NOMO-1 treated with DMSO at 0.1 percent for 48 hours (cell line): ENCODE data around the gene NAGA.

ENCODE experiments used
- DNase-seq: peaks from one replicate; lab custom pipeline; 2025; ENCODE audit not compliant: unreplicated experiment; lab: John Stamatoyannopoulos, UW

NAGA gene

DNA sequence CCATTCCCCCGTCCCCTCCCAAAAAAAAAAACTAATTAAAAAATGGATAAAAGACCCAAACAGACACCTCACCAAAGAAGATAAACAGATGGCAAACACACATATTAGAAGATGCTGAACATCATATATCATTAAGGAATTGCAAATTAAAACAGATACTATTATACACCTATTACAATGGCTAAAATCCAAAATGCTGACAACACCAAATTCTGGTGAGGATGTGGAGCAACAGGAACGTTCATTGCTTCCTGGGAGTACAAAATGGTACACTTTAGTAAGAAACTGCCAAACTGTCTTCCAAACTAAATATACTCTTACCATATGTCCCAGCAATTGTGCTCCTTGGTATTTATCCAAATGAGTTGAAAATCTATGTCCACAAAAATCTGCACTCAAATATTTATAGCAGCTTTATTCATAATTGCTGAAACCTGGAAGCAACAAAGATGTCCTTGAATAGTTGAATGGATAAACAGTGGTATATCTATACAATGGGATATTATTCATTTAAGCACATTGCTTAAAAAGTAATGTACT is 19.9 kb downstream of the NAGA start:
- no peak for DNase-seq

DNA sequence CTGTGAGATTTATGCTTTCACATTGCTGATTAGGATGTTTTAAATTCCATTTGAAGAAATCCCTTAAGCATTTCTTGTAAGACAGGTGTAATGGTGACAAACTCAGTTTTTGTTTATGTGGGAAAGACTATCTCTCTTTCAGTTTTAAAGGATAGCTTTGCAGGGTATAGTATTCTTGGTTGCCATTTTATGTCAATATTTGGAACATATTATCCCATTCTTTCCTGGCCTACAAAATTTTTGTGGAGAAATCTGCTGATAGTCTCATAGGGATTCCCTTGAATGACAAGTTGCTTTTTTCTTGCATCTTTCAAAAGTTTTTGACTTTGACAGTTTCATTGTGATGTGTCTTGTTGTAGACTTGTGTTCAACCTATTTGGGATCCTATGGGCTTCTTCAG is 28.8 kb downstream of the NAGA start:
- no peak for DNase-seq

DNA sequence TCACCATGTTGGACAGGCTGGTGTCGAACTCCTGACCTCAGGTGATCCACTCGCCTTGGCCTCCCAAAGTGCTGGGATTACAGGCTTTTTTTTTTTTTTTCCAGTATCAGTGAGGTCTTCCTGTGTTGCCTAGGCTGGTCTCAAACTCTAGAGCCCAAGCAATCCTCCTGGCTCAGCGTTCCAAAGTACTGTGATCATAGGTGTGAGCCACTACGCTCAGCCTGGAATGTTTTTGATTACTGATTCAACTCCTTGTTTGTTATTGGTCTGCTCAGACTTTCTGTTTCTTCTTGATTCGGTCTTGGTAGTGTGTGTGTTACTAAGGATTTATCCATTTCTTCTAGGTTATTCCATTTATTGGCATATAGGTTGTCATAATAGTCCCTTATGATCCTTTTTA is 31.3 kb downstream of the NAGA start:
- no peak for DNase-seq

DNA sequence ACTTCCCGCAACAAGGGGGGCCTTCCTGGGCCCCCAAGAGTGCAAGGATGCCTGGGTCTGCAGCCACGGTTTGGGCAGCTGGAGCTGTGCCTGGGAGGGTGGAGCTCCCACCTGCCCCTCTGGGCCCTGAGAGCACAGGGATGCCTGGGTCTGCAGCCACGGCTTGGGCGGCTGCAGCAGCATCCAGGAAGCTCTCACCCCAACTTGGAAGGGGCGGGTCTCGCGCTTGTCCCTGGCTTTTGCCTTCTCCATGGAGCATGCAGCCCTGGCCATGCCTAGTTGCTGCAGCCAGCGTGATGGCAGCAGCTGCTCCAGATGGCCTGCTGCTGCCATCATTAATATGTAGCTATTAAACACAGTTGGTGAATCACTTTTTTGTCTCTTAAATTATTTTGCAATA is 35.4 kb downstream of the NAGA start:
- no peak for DNase-seq

DNA sequence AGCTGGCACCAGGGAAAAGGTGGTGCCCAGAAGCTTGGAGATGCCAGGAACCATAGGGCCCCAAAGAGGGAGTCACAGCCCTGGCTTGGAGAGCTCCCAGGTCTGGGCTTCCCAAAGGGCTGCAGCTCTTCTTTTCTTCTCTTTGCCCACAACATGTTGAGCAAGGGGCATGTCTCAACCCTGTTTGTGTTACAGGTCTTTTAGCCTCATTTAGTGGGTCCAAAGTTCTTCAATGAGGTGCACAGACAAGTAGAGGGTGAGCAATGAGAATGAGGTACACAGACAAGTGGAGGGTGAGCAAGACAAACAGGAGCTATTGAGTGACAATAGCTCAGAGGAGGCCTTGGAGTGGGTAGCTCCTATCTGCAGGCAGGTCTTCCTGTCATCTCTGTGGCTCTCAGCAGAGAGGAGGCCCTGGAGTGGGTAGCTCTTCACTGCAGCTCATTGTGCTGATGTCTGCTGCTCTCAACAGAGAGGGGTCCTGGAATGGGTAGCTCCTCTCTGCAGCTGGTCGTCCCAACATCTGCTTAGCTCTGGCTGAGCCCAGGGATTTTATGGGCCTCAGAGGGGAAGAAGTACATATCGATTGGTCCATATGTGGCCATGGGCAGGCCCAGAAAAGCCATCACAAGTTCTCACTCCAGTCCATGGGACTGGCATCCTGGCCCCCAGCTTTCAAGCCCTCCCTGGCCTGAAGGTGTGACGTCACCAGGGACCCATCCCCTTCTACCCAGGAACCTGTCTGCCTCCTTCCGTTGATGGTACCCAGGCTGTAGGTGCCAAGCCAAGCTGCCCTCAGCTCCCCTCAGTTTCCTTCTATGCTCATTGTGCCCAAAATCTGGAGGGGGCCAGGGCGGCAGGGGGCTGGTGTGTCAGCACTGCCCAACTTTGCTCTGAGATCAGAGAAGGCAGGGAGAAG is 37.1 kb downstream of the NAGA start:
- no peak for DNase-seq

DNA sequence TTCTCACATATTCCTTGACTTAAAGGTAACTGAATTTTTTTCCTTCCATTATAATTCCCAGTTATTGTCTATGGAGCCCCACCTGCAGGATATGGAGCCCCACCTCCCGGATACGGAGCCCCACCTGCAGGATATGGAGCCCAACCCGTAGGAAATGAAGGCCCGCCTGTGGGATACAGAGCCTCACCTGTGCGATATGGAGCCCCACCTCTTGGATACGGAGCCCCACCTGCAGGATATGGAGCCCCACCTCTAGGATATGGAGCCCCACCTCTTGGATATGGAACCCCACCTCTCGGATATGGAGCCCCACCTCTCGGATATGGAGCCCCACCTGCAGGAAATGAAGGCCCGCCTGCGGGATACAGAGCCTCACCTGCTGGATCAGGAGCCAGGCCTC is 43.9 kb downstream of the NAGA start:
- no peak for DNase-seq

DNA sequence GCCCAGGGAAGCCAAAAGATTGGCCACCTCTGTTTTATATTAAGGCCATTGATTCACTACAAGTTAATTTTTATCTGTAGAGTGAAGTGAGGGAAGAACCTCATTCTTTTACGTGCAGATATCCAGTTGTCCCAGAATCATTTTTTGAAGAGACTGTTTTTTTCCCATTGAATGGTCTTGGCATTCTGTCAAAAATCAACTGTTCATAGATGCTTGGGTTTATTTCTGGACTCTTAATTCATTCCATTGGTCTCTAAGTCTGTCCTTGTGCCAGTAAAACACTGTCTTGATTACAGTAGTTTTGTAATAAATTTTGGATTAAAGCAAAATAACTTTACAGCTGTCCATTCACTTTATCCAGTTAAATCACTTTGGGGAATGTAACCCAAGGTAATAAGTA is 45.2 kb downstream of the NAGA start:
- DNase-seq = no peak

DNA sequence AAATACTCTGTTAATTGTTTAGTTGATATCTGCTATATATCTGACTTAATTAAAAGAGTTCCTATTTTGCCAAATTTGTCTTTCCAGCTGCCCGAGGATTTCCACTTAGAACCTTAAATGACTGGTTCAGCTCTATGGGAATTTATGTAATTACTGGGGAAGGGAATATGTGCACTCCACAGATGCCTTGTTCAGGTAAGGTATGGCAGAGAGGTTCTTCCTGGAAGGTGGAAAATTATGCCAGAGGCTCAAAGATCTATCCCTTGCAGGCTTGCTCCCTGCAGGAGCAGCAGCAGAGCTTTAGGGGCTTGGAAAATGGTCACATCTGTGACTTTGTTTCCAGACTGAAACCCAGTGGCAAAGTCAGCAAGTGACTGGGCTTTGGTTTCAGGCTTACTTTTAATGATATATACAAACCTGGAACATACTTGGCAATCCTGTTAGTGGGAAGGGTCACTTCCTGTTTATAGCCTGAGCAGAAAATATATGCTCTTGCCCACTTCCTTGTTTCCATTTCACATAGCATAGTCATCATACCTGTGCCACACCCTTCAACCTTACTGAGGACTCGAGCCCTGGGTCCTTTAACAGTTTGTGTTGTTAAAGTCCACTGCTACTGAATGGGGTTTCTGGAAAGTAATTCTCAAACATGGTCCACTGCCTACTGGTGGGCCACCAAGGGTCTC is 48.3 kb downstream of the NAGA start:
- DNase-seq = peak; percentile 83

DNA sequence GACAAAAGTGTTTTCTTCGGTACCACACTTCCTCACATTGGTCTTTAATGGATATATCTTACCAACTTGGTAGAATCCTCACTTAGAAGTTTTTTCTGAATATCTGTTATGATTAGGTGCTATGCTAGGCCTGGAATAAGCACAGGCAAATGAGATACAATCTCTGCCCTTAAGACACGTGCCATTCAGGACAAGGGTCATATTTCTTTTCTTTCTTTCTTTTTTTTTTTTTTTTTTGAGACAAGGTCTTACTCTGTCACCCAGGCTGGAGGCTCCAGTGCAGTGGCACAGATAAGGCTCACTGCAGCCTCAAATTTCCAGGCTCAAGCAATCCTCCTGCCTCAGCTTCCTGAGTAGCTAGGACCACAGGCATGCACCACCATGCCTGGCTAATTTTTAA is 49.0 kb downstream of the NAGA start:
- no peak for DNase-seq

DNA sequence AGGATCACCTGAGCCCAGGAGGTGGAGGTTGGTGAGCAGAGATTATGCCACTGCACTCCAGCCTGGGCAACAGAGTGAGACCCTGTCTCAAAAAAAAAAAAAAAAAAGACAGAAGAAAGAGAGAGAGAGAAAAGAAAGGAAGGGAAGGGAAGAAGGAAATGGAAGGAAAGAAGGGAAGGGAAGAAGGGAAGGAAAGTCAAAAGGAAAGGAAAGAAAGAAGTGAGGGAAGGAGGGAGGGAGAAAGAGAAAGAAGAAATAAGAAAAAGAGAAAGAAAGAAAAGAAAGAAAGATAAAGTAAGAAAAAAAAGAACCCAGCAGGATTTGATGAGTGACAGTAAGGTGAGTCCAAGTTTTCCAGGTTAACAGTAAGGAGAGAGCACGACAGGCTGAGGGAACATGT is 52.4 kb downstream of the NAGA start:
- no peak for DNase-seq

DNA sequence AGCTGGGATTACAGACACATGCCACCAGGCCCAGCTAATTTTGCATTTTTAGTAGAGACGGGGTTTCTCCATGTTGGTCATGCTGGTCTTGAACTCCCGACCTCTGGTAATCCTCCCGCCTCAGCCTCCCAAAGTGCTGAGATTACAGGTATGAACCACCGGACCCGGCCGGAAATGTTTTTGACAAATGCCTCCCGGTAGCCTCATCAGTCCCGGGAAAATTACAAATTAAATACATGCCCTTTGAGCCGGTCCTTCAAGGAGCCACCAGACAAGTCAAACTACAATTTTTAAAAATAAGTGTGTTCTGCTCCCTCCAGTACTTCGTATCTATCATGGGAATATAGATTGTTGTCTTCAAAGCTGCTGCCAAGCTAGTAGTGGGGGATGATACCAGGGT is 54.5 kb downstream of the NAGA start:
- DNase-seq = no peak

DNA sequence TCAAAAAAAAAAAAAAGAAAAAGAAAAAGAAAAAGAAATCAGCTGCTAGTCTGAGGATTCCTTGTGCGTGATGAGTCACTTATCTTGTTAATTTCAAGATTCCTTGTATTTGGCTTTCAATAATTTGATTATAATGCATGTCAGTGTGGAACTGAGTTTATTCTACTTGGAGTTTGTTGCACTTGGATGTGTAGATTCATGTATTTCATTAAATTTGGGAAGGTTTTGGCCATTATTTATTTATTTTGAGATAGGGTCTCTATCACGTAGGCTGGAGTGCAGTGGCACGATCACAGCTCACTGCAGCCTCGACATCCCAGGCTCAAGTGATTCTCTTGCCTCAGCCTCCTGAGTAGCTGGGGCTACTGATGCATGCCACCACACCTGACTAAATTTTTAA is 57.2 kb downstream of the NAGA start:
- no peak for DNase-seq

DNA sequence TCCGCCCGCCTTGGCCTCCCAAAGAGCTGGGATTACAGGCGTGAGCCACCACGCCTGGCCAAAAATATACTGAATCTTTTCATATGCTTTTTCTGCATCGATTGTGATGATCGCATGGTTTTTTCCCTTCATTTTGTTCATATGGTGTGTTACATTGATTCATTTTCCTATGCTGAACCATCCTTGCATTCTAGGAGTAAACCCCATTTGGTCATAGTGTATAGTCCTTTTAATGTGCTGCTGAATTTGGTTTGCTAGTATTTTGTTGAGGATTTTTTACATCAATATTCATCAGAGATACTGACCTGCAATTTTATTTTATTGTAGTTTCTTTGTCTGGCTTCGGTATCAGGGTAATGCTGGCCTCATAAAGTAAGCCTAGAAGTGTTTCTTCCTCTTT is 59.8 kb downstream of the NAGA start:
- no peak for DNase-seq
